Measurements from ENCODE around the gene GJC2. TPM values are rescaled to one million over a fixed set of nuclear protein-coding genes. Genes with fewer than 3 reads are reported as not detected.

The GJC2 gene
- total and polyA plus RNA-seq, 11 donors = 0.40 to 3.8 (median 0.78) TPM

DNA sequence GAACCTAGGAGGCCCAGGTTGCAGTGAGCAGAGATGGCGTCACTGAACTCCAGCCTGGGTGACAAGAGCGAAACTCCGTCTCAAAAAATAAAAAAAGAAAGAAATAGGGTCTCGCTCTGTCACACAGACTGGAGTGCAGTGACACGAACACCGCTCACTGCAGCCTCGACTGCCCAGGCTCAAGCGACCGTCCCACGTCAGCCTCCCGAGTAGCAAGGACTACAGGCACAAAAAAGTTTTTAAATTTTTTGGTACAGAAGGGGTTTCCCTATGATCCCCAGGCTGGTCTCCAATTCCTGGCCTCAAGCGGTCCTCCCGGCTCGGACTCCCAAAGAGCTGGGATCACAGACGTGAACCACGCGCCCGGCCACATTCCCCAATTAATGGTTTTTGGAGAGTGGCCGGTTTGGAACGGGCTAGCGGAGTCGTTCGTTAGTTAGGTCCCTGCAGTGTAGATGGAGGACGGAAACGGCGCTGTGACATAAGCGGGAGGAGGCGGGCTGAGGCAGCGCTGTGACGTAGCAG is 10.3 kb upstream of the GJC2 start:
- ATAC-seq (no peak), DNase-seq (no peak)
- intact Hi-C loops (cut with DNase I) = loop anchor here in 5 of 10 donors (1.0 to 10.0 kb wide), 5 partner anchors 30 to 355 kb away; partner anchors contain the start of gene MRPL55 (in 1 of the 5)
- H3K36me3 ChIP-seq = peaks cover 0 to 15% (median 0%) of the 10 kb centered on the region in 9 donors
- TF ChIP-seq, protein P1, sequence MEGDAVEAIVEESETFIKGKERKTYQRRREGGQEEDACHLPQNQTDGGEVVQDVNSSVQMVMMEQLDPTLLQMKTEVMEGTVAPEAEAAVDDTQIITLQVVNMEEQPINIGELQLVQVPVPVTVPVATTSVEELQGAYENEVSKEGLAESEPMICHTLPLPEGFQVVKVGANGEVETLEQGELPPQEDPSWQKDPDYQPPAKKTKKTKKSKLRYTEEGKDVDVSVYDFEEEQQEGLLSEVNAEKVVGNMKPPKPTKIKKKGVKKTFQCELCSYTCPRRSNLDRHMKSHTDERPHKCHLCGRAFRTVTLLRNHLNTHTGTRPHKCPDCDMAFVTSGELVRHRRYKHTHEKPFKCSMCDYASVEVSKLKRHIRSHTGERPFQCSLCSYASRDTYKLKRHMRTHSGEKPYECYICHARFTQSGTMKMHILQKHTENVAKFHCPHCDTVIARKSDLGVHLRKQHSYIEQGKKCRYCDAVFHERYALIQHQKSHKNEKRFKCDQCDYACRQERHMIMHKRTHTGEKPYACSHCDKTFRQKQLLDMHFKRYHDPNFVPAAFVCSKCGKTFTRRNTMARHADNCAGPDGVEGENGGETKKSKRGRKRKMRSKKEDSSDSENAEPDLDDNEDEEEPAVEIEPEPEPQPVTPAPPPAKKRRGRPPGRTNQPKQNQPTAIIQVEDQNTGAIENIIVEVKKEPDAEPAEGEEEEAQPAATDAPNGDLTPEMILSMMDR (IDR thresholded peaks at IDR 0.05) = no peak
- no peak for TF ChIP-seq POLR2A (IDR thresholded peaks at IDR 0.05)
- H3K9me3 ChIP-seq = no peaks in the 10 kb centered on the region
- 20 to 33% (median 24%) methylated on average over 28 to 30 of the region's 30 CpGs for WGBS, 4 donors
- peak overlapping the region in 11 of 12 donors; percentile 84 to 100 (median 93) for H3K4me3 ChIP-seq
- H3K27ac ChIP-seq = peak overlapping the region; percentile 64 to 100 (median 99)
- H3K4me1 ChIP-seq = peaks cover 14 to 48% (median 37%) of the 10 kb centered on the region in 12 donors
- no peaks in the 10 kb centered on the region for H3K27me3 ChIP-seq

DNA sequence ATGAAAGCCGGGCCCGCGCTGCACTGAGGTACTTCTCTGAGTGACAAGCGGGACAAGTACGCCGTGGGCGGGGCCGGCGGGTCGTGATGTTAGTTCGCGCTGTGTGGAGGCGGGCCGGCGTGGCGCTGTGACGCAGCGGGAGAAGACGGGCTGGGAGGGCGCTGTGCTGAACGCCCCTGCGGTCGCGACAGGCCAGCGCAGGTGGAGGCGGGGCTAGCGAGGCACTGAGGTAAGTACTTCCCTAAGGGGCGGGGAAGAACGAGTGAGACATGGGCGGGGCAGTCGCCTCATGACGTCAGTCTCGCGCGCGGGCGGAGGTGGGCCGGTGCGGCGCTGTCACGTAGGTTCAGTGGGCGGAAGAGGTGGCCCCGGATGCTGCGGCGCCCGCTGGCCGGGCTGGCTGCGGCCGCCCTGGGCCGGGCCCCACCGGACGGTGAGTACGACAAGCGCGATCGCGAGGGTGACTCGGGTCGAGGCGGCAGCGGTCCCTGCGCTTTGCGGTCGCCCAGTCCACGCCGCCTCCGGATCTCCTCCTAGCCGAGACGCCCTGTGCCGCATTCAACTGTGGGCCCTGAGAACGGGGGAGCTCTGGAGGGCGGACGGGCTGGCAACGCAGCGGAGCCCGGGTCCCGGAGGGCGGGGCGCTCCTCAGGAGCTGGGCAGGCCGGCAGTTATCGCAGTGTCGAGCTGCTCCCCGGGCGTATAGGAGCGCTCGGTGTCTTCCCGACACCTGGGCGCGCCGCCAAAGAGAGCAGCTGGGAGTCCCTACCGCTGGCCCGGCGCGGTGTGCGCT is 9.6 kb upstream of the GJC2 start, which contains the start of gene GUK1:
TSS of gene GUK1 (plus strand) at position 349 of the 793 bp plus-strand sequence. CDS start at position 373, 24 bp downstream.
- H3K4me1 ChIP-seq = peaks cover 14 to 52% (median 43%) of the 10 kb centered on the region in 12 donors
- TF ChIP-seq, protein P1 (IDR thresholded peaks at IDR 0.05) = peak in 9 of 12 donors; percentile 15 to 53 (median 35)
- TF ChIP-seq POLR2A (IDR thresholded peaks at IDR 0.05) = peak; percentile 76 to 98
- 0 to 1% (median 0%) methylated on average over 46 to 95 of the region's 95 CpGs for WGBS, 4 donors
- H3K36me3 ChIP-seq = peaks cover 0 to 18% (median 2%) of the 10 kb centered on the region in 9 donors
- H3K4me3 ChIP-seq = peak within 1 kb of the TSS; percentile 84 to 100 (median 93)
- H3K9me3 ChIP-seq = no peaks in the 10 kb centered on the region
- peak within 1 kb of the TSS; percentile 87 to 100 (median 99) for H3K27ac ChIP-seq
- intact Hi-C loops (cut with DNase I) = loop anchor here in 9 of 10 donors (1.0 to 10.0 kb wide), 9 partner anchors 23 to 355 kb away; partner anchors contain the start of genes IBA57 (in 6 of the 9) and MRPL55 (in 2 of the 9)
- DNase-seq (peak; percentile 99 to 100 (median 100)), ATAC-seq (peak; percentile 92 to 97 (median 95))
- H3K27me3 ChIP-seq = no peaks in the 10 kb centered on the region

DNA sequence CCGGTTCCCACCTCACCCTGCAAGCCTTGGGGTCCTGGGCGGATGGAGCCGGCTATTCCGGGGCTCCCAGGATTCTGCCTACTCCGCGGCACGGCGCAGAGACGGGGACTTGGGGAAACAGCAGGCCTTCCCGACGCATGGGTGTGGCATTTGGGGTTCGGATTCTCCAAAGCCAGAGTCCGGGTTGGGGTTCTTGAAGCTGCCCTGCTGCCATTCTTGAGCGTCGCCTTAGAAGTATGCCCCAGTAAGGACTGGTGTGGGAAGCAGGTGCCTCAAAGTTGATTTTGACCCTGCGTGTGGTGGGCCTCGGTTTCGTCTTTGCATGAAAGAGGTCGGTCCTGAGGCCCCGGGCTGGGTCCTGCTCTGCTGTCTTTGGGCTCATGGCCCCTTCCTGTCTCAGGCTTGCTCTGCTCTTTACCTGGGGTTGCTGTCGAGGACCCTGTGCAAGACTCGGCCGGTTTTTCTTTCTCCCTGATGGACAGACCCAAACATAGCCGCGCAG is 9.0 kb upstream of the GJC2 start:
- no peak for ATAC-seq
- H3K4me1 ChIP-seq = peaks cover 14 to 53% (median 44%) of the 10 kb centered on the region in 12 donors
- peak overlapping the region; percentile 87 to 100 (median 99) for H3K27ac ChIP-seq
- H3K9me3 ChIP-seq = no peaks in the 10 kb centered on the region
- TF ChIP-seq POLR2A (IDR thresholded peaks at IDR 0.05) = no peak
- TF ChIP-seq, protein P1 (IDR thresholded peaks at IDR 0.05) = no peak
- 4 to 10% (median 6%) methylated on average over 14 to 25 of the region's 25 CpGs for WGBS, 4 donors
- peak overlapping the region; percentile 84 to 100 (median 93) for H3K4me3 ChIP-seq
- DNase-seq = peak in 1 of 5 donors; percentile 31
- H3K27me3 ChIP-seq = no peaks in the 10 kb centered on the region
- H3K36me3 ChIP-seq = peaks cover 0 to 24% (median 8%) of the 10 kb centered on the region in 9 donors
- intact Hi-C loops (cut with DNase I) = loop anchor here in 8 of 10 donors (1.0 to 2.0 kb wide), 4 partner anchors 22 to 32 kb away; partner anchors contain the start of genes IBA57 (in 7 of the 8) and MRPL55 (in 1 of the 8)
